Measurements from ENCODE around the gene KDM5B.

The KDM5B gene

DNA sequence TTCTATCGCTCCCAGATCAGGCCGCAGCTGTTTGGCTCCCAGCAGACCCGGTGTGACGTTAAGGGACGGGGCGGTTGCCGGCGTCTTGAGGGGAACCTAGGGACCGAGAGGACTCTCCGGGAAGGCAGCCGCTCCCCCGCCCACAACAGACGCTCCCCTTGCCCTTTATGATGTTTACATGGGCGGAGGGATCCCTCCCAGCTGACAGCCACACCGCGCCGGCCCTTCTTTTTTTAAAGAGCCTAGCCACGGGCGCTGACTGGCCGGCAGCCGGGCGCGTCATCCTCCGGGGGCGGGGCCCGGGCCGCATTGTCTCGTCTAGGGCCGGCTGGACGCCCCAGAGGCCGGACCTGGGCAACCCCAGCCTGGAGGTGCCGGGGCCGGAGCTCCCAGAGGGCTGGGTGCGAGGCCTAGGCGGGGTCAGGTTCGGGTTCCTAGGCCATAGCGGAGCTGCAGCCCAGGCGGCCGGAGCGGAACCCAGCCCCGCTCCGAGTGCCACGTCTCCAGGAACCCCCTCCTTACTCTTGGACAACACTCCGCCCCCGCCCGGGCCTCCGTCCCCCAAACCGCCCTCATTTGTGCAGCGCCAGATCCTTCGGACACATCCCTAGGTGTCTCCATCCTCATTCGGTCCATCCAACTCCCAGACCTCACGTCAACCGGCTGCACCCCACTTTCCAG is 2.5 kb upstream of the KDM5B start, which contains the start of gene PCAT6:
PCAT6 (plus strand) TSS at position 340 of the 681 bp plus-strand sequence.
- H3K36me3 ChIP-seq (ENCODE audit: control insufficient read depth, insufficient read depth, low read length): no peaks in the 10 kb centered on the region
- peaks cover 19% of the 10 kb centered on the region for H3K27me3 ChIP-seq (ENCODE audit: control insufficient read depth, insufficient read depth, low read length)
- peak within 1 kb of the TSS; percentile 95 for H3K4me3 ChIP-seq (ENCODE audit: low read depth, low read length)
- H3K4me1 ChIP-seq (ENCODE audit: control insufficient read depth, insufficient read depth, low read length): peaks cover 22% of the 10 kb centered on the region
- H3K9me3 ChIP-seq (ENCODE audit: control insufficient read depth, insufficient read depth, low read length): no peaks in the 10 kb centered on the region
- H3K9ac ChIP-seq (ENCODE audit: low read depth, low read length): peak within 1 kb of the TSS; percentile 88

DNA sequence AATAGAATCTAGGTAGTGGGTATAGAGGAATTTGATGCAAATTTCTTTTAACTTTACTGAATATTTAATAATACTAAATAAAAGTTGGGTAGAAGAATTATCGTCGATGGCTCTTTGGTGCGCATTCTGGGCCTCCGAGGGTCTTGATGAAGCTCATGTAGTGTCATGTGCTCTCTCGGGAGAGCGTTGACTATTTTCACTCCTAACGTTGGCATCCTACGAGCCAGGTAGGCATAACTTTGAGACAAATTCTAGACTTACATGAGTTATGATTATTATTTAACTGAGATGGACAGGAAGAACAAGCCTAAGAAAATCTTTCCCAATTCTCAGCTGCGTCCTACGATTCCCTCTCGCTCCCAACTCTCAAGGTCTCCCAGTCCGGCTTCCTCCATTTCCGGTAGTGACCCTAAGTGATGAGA is 2.0 kb upstream of the KDM5B start:
- H3K4me1 ChIP-seq (ENCODE audit: control insufficient read depth, insufficient read depth, low read length): peaks cover 26% of the 10 kb centered on the region
- no peaks in the 10 kb centered on the region for H3K9me3 ChIP-seq (ENCODE audit: control insufficient read depth, insufficient read depth, low read length)
- peaks cover 19% of the 10 kb centered on the region for H3K27me3 ChIP-seq (ENCODE audit: control insufficient read depth, insufficient read depth, low read length)
- H3K9ac ChIP-seq (ENCODE audit: low read depth, low read length): peak overlapping the region; percentile 38
- no peaks in the 10 kb centered on the region for H3K36me3 ChIP-seq (ENCODE audit: control insufficient read depth, insufficient read depth, low read length)
- peak overlapping the region; percentile 95 for H3K4me3 ChIP-seq (ENCODE audit: low read depth, low read length)

DNA sequence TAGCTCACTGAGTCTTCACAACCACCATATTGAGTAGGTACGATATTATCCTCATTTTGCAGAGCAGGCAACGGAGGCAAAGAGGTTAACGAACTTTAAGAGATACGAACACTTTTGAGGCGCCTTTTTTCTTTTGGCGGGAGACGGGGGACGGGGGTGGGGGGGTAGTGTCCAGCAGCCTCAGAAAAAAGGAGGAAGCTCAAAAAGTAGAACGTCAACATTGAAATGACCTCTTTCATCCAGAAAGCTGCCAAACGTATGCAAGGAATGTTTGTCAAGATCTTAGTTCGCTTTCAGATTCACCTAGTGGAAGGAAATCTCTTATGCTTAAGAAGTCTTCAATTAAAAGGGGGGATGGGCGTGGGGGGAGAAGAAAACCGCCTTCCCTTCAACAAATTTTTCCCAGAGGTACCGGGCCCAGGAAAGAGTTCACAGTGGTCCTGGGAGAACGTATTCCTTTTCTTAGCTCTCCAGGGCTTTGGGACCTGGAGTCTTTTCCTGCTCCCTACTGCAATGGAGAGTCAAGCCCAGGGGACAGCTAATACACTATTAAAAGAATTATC is 1.5 kb upstream of the KDM5B start:
- Histone ChIP-seq H3K36me3 (ENCODE audit: control insufficient read depth, insufficient read depth, low read length) (no peaks in the 10 kb centered on the region), H3K4me1 (ENCODE audit: control insufficient read depth, insufficient read depth, low read length) (peaks cover 28% of the 10 kb centered on the region), H3K4me3 (ENCODE audit: low read depth, low read length) (peak overlapping the region; percentile 95), H3K27me3 (ENCODE audit: control insufficient read depth, insufficient read depth, low read length) (peaks cover 19% of the 10 kb centered on the region), H3K9ac (ENCODE audit: low read depth, low read length) (no peak overlapping the region), H3K9me3 (ENCODE audit: control insufficient read depth, insufficient read depth, low read length) (no peaks in the 10 kb centered on the region)

DNA sequence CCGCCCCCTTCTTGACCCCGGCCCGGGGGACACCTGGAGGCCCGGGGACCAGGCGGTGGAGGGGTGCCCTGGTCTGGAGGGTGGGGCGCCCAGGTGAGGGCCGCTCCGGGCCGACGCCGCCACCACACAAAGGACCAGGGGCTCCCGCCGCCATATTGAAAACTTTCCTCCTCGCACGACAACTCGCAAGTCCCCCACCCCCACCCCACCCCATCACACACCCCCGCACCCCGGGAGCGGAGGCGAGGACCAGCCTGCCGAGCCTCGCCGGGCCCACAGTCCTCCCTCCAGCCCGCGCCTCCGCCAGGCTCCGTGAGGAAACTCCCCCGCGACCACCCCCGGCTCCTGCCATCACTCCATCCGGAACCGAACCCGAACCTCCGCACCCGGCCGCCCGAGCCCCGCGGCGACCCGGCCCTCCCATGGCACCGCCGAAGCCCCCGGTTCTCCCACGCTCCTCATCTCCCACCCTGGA is 733 bp downstream of the KDM5B start:
- Histone ChIP-seq H3K4me3 (ENCODE audit: low read depth, low read length) (peak overlapping the region; percentile 95), H3K27me3 (ENCODE audit: control insufficient read depth, insufficient read depth, low read length) (peaks cover 19% of the 10 kb centered on the region), H3K4me1 (ENCODE audit: control insufficient read depth, insufficient read depth, low read length) (peaks cover 36% of the 10 kb centered on the region)

DNA sequence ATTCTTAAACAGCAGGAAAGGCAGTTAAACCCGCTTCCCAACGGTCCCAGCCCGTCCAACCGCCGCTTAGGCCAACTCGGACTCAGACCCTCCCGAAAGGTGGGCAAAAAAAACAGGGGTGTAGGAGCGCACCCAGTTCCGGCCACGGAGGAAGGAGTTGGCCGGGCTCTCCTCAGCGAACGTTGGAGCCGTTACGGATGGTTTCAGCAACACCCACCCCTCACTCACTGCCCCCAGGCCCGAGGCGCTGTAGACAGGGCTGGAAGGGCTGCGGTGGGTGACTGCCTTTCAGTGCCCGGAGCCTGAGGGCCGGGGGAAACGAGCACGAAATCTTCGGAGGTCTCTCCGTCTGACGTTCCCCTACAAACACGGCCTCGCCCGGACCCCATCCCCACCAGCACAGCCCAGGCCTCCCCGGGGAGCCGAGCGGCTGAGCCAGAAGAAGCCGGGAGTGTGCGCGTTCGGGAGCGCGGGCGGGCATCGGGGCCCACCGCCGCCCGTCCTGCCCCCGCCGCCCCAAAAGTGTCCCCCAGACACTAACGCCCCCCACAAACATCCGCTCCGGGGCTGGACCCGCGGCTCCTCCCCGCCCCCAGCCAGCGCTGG is 1.3 kb downstream of the KDM5B start:
- H3K4me3 ChIP-seq (ENCODE audit: low read depth, low read length): peak overlapping the region; percentile 95
- H3K27me3 ChIP-seq (ENCODE audit: control insufficient read depth, insufficient read depth, low read length): peaks cover 16% of the 10 kb centered on the region
- peak overlapping the region; percentile 96 for H3K9ac ChIP-seq (ENCODE audit: low read depth, low read length)
- H3K9me3 ChIP-seq (ENCODE audit: control insufficient read depth, insufficient read depth, low read length): no peaks in the 10 kb centered on the region
- H3K4me1 ChIP-seq (ENCODE audit: control insufficient read depth, insufficient read depth, low read length): peaks cover 30% of the 10 kb centered on the region
- no peaks in the 10 kb centered on the region for H3K36me3 ChIP-seq (ENCODE audit: control insufficient read depth, insufficient read depth, low read length)

More for the DNA sequence above, 733 bp downstream of the KDM5B start:
- Histone ChIP-seq H3K36me3 (ENCODE audit: control insufficient read depth, insufficient read depth, low read length) (no peaks in the 10 kb centered on the region), H3K9ac (ENCODE audit: low read depth, low read length) (peak overlapping the region; percentile 96), H3K9me3 (ENCODE audit: control insufficient read depth, insufficient read depth, low read length) (no peaks in the 10 kb centered on the region)

DNA sequence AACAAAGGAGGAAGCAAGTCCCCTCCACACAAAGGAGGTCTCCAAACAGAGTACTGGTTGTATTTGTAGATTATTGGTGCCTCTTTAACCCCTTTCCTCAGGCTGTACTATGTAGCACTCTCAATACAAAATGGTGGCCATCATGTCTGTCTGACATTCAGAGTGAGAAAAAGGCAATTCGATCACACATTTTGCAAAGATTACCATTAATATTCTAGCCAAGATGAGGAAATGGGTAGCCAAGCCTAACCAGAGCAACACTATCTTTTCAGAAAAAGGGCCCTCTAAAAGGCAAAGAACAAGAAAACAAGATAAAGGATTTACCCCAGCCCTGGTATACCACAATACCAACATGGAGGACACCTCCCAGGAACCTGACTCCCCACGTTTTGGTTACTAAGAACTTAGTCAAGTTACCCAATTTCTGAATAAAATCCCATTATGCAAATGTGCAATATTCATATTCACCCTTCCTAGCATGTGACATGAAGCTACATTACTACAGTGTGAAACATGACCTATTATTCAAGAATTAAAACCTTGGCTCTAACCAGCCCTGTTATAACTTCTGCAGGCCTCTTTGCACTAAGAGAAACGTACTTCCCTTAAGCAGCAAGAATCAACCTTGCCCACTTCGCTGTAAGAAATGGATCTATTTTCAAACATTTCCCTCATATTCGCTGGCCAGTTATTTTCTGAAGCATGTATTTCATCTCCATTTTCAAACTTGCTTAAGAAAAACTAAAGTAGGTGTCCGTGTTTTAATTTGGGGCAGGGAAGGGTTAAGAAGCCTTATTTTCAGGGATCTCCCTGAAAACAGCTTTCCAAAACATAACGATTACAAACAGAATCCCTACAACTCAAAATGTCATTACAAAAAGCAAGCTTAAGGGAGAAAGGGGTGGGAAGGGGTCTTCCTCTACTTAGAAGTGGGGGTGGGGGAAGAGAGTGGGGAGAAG is 2.1 kb downstream of the KDM5B start:
- H3K27me3 ChIP-seq (ENCODE audit: control insufficient read depth, insufficient read depth, low read length): peaks cover 11% of the 10 kb centered on the region
- H3K36me3 ChIP-seq (ENCODE audit: control insufficient read depth, insufficient read depth, low read length): no peaks in the 10 kb centered on the region
- peaks cover 27% of the 10 kb centered on the region for H3K4me1 ChIP-seq (ENCODE audit: control insufficient read depth, insufficient read depth, low read length)
- peak overlapping the region; percentile 96 for H3K9ac ChIP-seq (ENCODE audit: low read depth, low read length)
- peak overlapping the region; percentile 95 for H3K4me3 ChIP-seq (ENCODE audit: low read depth, low read length)
- no peaks in the 10 kb centered on the region for H3K9me3 ChIP-seq (ENCODE audit: control insufficient read depth, insufficient read depth, low read length)

DNA sequence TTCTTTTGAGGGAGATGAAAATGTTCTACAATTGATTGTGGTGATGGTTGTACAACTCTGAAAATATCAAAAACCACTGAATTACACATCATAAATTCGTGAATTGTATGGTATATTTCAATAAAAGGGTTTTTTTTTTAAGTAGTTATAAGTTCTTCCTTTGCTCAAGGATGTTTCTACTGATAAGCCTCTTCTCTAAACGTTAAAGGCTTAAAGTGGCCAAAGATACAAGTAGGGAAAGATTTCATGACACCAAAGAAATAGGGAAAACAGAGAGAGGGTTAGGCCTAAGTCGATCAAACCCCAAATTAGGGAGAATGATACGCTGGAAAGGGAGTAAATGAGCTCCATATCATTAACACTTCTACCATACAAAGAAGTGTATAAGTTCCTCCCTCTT is 4.1 kb downstream of the KDM5B start:
- Histone ChIP-seq H3K36me3 (ENCODE audit: control insufficient read depth, insufficient read depth, low read length) (no peaks in the 10 kb centered on the region), H3K4me1 (ENCODE audit: control insufficient read depth, insufficient read depth, low read length) (peaks cover 24% of the 10 kb centered on the region), H3K9ac (ENCODE audit: low read depth, low read length) (no peak overlapping the region), H3K4me3 (ENCODE audit: low read depth, low read length) (no peak overlapping the region), H3K9me3 (ENCODE audit: control insufficient read depth, insufficient read depth, low read length) (no peaks in the 10 kb centered on the region), H3K27me3 (ENCODE audit: control insufficient read depth, insufficient read depth, low read length) (peaks cover 7% of the 10 kb centered on the region)

DNA sequence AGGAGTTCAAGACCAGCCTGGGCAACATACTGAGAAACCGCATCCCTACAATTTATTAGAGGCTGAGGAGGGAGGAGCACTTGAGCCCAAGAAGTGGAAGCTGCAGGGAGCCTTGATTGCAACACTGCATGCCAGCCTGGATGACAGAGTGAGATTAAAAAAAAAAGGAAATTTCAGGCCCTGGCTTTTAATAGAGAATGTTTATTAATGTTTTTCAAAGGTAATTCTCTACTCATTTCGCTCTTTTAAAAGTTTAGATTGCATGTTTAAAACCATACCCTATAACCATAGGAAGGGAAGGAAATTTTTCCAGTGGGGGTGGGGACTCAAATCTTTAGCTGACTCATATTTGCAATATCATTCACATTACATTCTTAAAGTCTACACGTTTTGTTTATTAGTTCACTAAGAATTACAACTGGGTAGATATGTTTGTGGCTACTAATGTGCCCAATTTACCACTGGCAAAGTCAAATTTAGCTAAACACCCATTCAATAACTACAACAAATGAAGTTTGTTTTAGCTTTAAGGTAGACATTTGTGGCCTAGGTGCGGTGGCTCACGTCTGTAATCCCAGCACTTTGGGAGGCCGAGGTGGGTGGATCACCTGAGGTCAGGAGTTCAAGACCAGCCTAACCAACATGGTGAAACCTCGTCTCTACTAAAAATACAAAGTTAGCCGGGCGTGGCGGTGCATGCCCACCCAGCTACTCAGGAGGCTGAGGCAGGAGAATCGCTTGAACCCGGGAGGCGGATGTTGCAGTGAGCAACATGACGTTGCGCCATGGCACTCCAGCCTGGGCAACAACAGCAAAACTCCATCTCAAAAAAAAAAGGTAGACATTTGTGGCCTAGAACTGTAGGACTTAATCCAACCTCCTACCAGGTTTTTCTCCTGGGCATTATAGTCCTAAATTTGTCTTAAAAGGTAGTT is 5.0 kb downstream of the KDM5B start:
- Histone ChIP-seq H3K4me1 (ENCODE audit: control insufficient read depth, insufficient read depth, low read length) (peaks cover 18% of the 10 kb centered on the region), H3K9ac (ENCODE audit: low read depth, low read length) (no peak overlapping the region), H3K9me3 (ENCODE audit: control insufficient read depth, insufficient read depth, low read length) (no peaks in the 10 kb centered on the region), H3K4me3 (ENCODE audit: low read depth, low read length) (no peak overlapping the region), H3K36me3 (ENCODE audit: control insufficient read depth, insufficient read depth, low read length) (peaks cover 4% of the 10 kb centered on the region), H3K27me3 (ENCODE audit: control insufficient read depth, insufficient read depth, low read length) (no peaks in the 10 kb centered on the region)

DNA sequence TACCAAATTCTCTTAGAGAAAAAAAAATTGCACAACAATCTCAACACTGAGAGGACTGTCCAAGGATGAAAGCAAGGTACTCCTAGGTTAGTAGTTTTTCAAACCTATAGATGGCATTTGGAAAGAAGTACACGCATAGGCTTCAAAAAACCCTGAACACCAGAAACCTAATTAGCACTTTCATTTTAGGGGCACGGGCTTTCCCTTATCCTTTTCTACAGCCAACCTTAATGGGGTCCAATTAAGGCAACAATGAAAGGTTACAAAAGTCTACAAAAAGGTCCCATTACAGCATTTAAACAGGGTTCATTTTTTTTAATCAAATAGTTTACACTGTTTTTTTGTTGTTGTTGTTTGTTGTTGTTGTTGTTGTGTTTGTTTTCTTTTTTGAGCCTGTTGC is 6.2 kb downstream of the KDM5B start:
- Histone ChIP-seq H3K9me3 (ENCODE audit: control insufficient read depth, insufficient read depth, low read length) (no peaks in the 10 kb centered on the region), H3K36me3 (ENCODE audit: control insufficient read depth, insufficient read depth, low read length) (peaks cover 4% of the 10 kb centered on the region), H3K4me3 (ENCODE audit: low read depth, low read length) (no peak overlapping the region), H3K9ac (ENCODE audit: low read depth, low read length) (no peak overlapping the region), H3K27me3 (ENCODE audit: control insufficient read depth, insufficient read depth, low read length) (no peaks in the 10 kb centered on the region), H3K4me1 (ENCODE audit: control insufficient read depth, insufficient read depth, low read length) (peaks cover 19% of the 10 kb centered on the region)

DNA sequence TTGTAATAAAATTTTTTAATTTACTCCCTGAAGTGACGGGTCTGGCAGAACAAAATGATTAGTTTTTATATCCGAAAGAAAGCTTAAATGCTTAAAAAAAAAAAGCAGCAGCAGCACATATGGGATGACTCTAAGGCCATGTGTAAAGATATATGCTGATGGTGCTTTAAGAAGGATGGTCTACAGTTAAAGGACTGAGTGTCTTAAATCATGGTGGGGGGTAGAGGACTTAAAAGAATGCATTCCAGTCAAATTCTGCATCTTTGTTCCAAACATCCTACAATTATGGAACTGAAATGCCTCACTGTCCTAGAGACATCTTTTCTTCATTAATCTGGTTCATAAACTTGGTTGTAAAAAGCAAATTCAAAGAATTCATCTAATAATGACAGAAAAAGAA is 7.0 kb downstream of the KDM5B start:
- Histone ChIP-seq H3K9ac (ENCODE audit: low read depth, low read length) (no peak overlapping the region), H3K9me3 (ENCODE audit: control insufficient read depth, insufficient read depth, low read length) (no peaks in the 10 kb centered on the region), H3K4me1 (ENCODE audit: control insufficient read depth, insufficient read depth, low read length) (peaks cover 25% of the 10 kb centered on the region), H3K27me3 (ENCODE audit: control insufficient read depth, insufficient read depth, low read length) (no peaks in the 10 kb centered on the region), H3K4me3 (ENCODE audit: low read depth, low read length) (no peak overlapping the region), H3K36me3 (ENCODE audit: control insufficient read depth, insufficient read depth, low read length) (peaks cover 7% of the 10 kb centered on the region)

All from iPS-15b (cell line).